Effector memory CD4-positive, alpha-beta T cell (primary cell): ENCODE results near the gene HYAL4.
"Not testable (repeated sequence)": the region's sequence is repeated elsewhere in the genome, so short reads cannot be mapped to it uniquely, and the experiment has no call there.

Experiments used
- DNase-seq, 3 donors: peaks; one replicate each; pipeline ENCODE4 v3.0.0-alpha.2; 2020
- H3K27ac ChIP-seq: 2 replicates; pipeline ENCODE4 v1.7.0; 2013; ENCODE audit warnings: mild to moderate bottlenecking, low read length, moderate library complexity; ENCODE audit not compliant: insufficient read depth, poor library complexity, severe bottlenecking
- H3K27me3 ChIP-seq: replicated peaks from 2 replicates; pipeline ENCODE4 v1.7.0; 2013; ENCODE audit warnings: mild to moderate bottlenecking, low read length; ENCODE audit not compliant: insufficient read depth, control insufficient read depth, poor library complexity, severe bottlenecking
- H3K36me3 ChIP-seq: 2 replicates; pipeline ENCODE4 v1.7.0; 2013; ENCODE audit warnings: mild to moderate bottlenecking, low read length, moderate library complexity; ENCODE audit not compliant: control insufficient read depth, insufficient read depth
- H3K4me1 ChIP-seq: 2 replicates; pipeline ENCODE4 v1.7.0; 2013; ENCODE audit warnings: low read length, mild to moderate bottlenecking; ENCODE audit not compliant: control insufficient read depth, insufficient read depth, poor library complexity, severe bottlenecking
- H3K4me3 ChIP-seq: 2 replicates; pipeline ENCODE4 v1.7.0; 2013; ENCODE audit warnings: low read length, low read depth, mild to moderate bottlenecking; ENCODE audit not compliant: insufficient read depth, poor library complexity, severe bottlenecking
- H3K9me3 ChIP-seq: 2 replicates; pipeline ENCODE4 v1.7.0; 2013; ENCODE audit warnings: mild to moderate bottlenecking, low read length, moderate library complexity; ENCODE audit not compliant: control insufficient read depth

The HYAL4 gene

DNA sequence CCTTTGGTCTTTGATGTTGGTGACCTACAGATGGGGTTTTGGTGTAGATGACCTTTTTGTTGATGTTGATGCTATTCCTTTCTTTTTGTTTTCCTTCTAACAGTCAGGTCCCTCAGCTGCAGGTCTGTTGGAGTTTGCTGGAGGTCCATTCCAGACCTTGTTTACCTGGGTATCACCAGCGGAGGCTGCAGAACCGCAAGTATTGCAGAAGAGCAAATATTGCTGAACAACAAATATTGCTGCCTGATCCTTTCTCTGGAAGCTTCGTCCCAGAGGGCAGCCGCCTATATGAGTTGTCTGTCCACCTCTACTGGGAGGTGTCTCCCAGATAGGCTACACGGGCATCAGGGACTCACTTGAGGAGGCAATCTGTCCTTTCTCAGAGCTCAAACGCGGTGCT, 827 bp upstream of the HYAL4 start:
- not testable (repeated sequence) for H3K4me3 ChIP-seq, H3K4me1 ChIP-seq, H3K36me3 ChIP-seq, DNase-seq, H3K27ac ChIP-seq, H3K27me3 ChIP-seq, H3K9me3 ChIP-seq

DNA sequence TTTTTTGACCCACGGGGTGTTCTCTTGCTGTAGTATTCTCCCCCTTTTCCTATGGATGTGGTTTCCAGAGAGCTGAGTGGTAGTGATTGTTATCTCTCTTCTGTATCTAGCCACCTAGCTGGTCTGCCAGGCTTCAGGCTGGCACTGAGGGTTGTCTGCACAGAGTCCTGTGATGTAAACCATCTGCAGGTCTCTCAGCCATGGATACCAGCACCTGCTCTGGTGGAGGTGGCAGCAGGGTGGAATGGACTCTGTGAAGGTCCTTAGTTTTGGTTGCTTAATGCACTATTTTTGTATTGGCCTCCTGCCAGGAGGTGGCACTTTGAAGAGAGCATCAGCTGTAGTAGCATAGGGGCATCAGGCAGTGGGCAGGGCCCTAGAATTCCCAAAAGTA, 851 bp downstream of the HYAL4 start:
- H3K4me3 ChIP-seq = no peak overlapping the region
- no peak for DNase-seq
- no peaks in the 10 kb centered on the region for H3K9me3 ChIP-seq
- H3K4me1 ChIP-seq = no peaks in the 10 kb centered on the region
- no peak overlapping the region for H3K27ac ChIP-seq
- H3K27me3 ChIP-seq = no peaks in the 10 kb centered on the region
- no peaks in the 10 kb centered on the region for H3K36me3 ChIP-seq

DNA sequence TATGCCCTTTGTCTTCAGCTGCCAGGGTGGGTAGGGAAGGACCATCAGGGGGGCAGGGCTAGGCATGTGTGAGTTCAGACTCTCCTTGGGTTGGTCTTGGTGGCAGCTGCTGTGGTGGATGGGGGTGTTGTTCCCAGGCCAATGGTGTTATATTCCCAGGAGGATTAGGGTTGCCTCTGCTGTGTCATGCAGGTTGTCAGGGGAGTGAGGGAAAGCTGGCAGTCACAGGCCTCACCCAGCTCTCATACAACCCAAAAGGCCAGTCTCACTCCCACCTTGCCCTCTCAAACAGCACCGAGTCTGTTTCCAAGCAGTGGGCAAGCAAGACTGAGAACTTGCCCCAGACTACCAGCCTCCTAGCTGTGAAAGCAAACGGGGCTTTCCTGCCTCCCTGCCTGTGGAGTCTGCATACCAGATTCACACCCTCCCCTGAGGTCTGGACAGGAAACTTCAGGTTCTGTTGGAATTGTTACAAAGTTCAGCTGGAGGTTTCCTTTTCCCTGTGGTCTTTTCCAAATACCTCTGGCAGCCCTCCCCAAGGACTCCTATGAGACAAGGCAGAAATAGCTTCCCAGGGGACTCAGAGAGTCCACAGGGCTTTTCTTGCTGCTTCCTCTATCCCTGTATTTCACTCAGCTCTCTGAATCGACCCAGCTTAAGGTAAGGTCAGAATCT, 1.4 kb downstream of the HYAL4 start:
- DNase-seq = no peak
- no peak overlapping the region for H3K27ac ChIP-seq

GRCh38 chr7:123847868-123848267, 2.9 kb downstream of the HYAL4 start:
- DNase-seq = no peak
- no peaks in the 10 kb centered on the region for H3K27me3 ChIP-seq
- H3K4me1 ChIP-seq = no peaks in the 10 kb centered on the region
- H3K9me3 ChIP-seq = no peaks in the 10 kb centered on the region
- no peak overlapping the region for H3K27ac ChIP-seq
- H3K36me3 ChIP-seq = no peaks in the 10 kb centered on the region
- no peak overlapping the region for H3K4me3 ChIP-seq

More for the DNA sequence above, 1.4 kb downstream of the HYAL4 start:
- Histone ChIP-seq H3K36me3 (no peaks in the 10 kb centered on the region), H3K4me1 (no peaks in the 10 kb centered on the region), H3K9me3 (no peaks in the 10 kb centered on the region), H3K4me3 (no peak overlapping the region), H3K27me3 (no peaks in the 10 kb centered on the region)

GRCh38 chr7:123849855-123850254, 4.9 kb downstream of the HYAL4 start:
- Histone ChIP-seq H3K27ac (no peak overlapping the region), H3K4me1 (no peaks in the 10 kb centered on the region), H3K27me3 (no peaks in the 10 kb centered on the region), H3K9me3 (no peaks in the 10 kb centered on the region), H3K36me3 (no peaks in the 10 kb centered on the region), H3K4me3 (no peak overlapping the region)
- no peak for DNase-seq

DNA sequence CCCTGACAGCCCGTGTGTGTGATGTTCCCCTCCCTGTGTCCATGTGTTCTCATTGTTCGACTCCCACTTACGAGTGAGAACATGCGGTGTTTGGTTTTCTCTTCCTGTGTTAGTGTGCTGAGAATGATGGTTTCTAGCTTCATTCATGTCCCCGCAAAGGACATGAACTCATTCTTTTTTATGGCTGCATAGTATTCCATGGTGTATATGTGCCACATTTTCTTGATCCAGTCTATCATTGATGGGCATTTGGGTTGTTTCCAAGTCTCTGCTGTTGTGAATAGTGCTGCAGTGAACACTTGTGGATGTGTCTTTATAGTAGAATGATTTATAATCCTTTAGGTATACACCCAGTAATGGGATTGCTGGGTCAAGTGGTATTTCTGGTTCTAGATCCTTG, 6.4 kb downstream of the HYAL4 start:
- H3K27me3 ChIP-seq = not testable (repeated sequence)

GRCh38 chr7:123854291-123854690, 9.3 kb downstream of the HYAL4 start:
- H3K4me1 ChIP-seq, H3K27me3 ChIP-seq, H3K36me3 ChIP-seq, H3K9me3 ChIP-seq, H3K4me3 ChIP-seq, DNase-seq, H3K27ac ChIP-seq: not testable (repeated sequence)

More for the DNA sequence above, 6.4 kb downstream of the HYAL4 start:
- H3K4me1 ChIP-seq, H3K9me3 ChIP-seq, H3K4me3 ChIP-seq, DNase-seq, H3K27ac ChIP-seq, H3K36me3 ChIP-seq: not testable (repeated sequence)

GRCh38 chr7:123856428-123856827, 11.5 kb downstream of the HYAL4 start:
- DNase-seq, H3K9me3 ChIP-seq, H3K4me1 ChIP-seq, H3K36me3 ChIP-seq, H3K4me3 ChIP-seq, H3K27me3 ChIP-seq, H3K27ac ChIP-seq: not testable (repeated sequence)

- H3K27ac ChIP-seq = no peak overlapping the region
- no peaks in the 10 kb centered on the region for H3K27me3 ChIP-seq
- no peaks in the 10 kb centered on the region for H3K4me1 ChIP-seq
- H3K9me3 ChIP-seq = no peaks in the 10 kb centered on the region
- no peaks in the 10 kb centered on the region for H3K36me3 ChIP-seq
- H3K4me3 ChIP-seq = no peak overlapping the region
- no peak for DNase-seq
Measured at GRCh38 chr7:123860848-123861247, 15.9 kb downstream of the HYAL4 start.

- H3K27me3 ChIP-seq = no peaks in the 10 kb centered on the region
- no peaks in the 10 kb centered on the region for H3K4me1 ChIP-seq
- no peaks in the 10 kb centered on the region for H3K9me3 ChIP-seq
- no peak overlapping the region for H3K4me3 ChIP-seq
- H3K27ac ChIP-seq = no peak overlapping the region
- no peak for DNase-seq
- H3K36me3 ChIP-seq = no peaks in the 10 kb centered on the region
Measured at GRCh38 chr7:123862775-123863174, 17.8 kb downstream of the HYAL4 start.
